ENCODE data around the gene GLO1. TPM values are rescaled to one million over a fixed set of nuclear protein-coding genes. Genes with fewer than 3 reads are reported as not detected.

The GLO1 gene
- polyA plus RNA-seq, 1 experiment, result 123 TPM

- no peak for DNase-seq (ENCODE audit: low read depth, low spot score)
- no peaks in the 10 kb centered on the region for H3K9me3 ChIP-seq (ENCODE audit: control insufficient read depth, insufficient read depth, low read length)
- H3K4me3 ChIP-seq (ENCODE audit: low read depth, low read length), result no peak overlapping the region
- no peak for TF ChIP-seq CTCF (IDR thresholded peaks at IDR 0.05; ENCODE audit: low read depth, low read length)
- no peaks in the 10 kb centered on the region for H3K27me3 ChIP-seq (ENCODE audit: control insufficient read depth, insufficient read depth, low read length)
- ChIA-PET CTCF (interaction anchor here (0.7 kb wide), 1 partner anchor 798 kb away, joined by 3 read pairs; no protein-coding TSS in a partner anchor), POLR2A (no interaction called here)
- no peak overlapping the region for H3K27ac ChIP-seq (ENCODE audit: low read depth, low read length)
Measured at GRCh38 chr6:38654263-38654662, 48.7 kb downstream of the GLO1 start.

GRCh38 chr6:38651121-38651784, 51.7 kb downstream of the GLO1 start:
- ChIA-PET CTCF (no interaction called here), POLR2A (interaction anchor here (0.9 kb wide), 1 partner anchor 12 kb away, joined by 11 read pairs; no protein-coding TSS in a partner anchor)
- Histone ChIP-seq H3K4me3 (ENCODE audit: low read depth, low read length) (no peak overlapping the region), H3K27me3 (ENCODE audit: control insufficient read depth, insufficient read depth, low read length) (no peaks in the 10 kb centered on the region), H3K27ac (ENCODE audit: low read depth, low read length) (no peak overlapping the region), H3K9me3 (ENCODE audit: control insufficient read depth, insufficient read depth, low read length) (no peaks in the 10 kb centered on the region)
- TF ChIP-seq CTCF (IDR thresholded peaks at IDR 0.05; ENCODE audit: low read depth, low read length), result no peak
- DNase-seq (ENCODE audit: low read depth, low spot score), result no peak

- Histone ChIP-seq H3K4me3 (ENCODE audit: low read depth, low read length) (no peak overlapping the region), H3K27ac (ENCODE audit: low read depth, low read length) (no peak overlapping the region), H3K9me3 (ENCODE audit: control insufficient read depth, insufficient read depth, low read length) (no peaks in the 10 kb centered on the region), H3K27me3 (ENCODE audit: control insufficient read depth, insufficient read depth, low read length) (no peaks in the 10 kb centered on the region)
- ChIA-PET CTCF (no interaction called here), POLR2A (interaction anchor here (0.9 kb wide), 1 partner anchor 11 kb away, joined by 11 read pairs; no protein-coding TSS in a partner anchor)
- no peak for TF ChIP-seq CTCF (IDR thresholded peaks at IDR 0.05; ENCODE audit: low read depth, low read length)
- no peak for DNase-seq (ENCODE audit: low read depth, low spot score)
Measured at GRCh38 chr6:38650207-38650752, 52.7 kb downstream of the GLO1 start.

- H3K9me3 ChIP-seq (ENCODE audit: control insufficient read depth, insufficient read depth, low read length), result no peaks in the 10 kb centered on the region
- POLR2A ChIA-PET, result no interaction called here
- no peak for TF ChIP-seq CTCF (IDR thresholded peaks at IDR 0.05; ENCODE audit: low read depth, low read length)
- H3K4me3 ChIP-seq (ENCODE audit: low read depth, low read length), result no peak overlapping the region
- DNase-seq (ENCODE audit: low read depth, low spot score), result no peak
- CTCF ChIA-PET, result interaction anchor here (0.6 kb wide), 1 partner anchor 480 kb away, joined by 3 read pairs; no protein-coding TSS in a partner anchor
- H3K27ac ChIP-seq (ENCODE audit: low read depth, low read length), result no peak overlapping the region
- H3K27me3 ChIP-seq (ENCODE audit: control insufficient read depth, insufficient read depth, low read length), result no peaks in the 10 kb centered on the region
Measured at GRCh38 chr6:38649744-38650143, 53.2 kb downstream of the GLO1 start.

GRCh38 chr6:38648629-38649028, 54.3 kb downstream of the GLO1 start:
- ChIA-PET CTCF (no interaction called here), POLR2A (no interaction called here)
- no peaks in the 10 kb centered on the region for H3K9me3 ChIP-seq (ENCODE audit: control insufficient read depth, insufficient read depth, low read length)
- no peaks in the 10 kb centered on the region for H3K27me3 ChIP-seq (ENCODE audit: control insufficient read depth, insufficient read depth, low read length)
- no peak overlapping the region for H3K27ac ChIP-seq (ENCODE audit: low read depth, low read length)
- TF ChIP-seq CTCF (IDR thresholded peaks at IDR 0.05; ENCODE audit: low read depth, low read length), result no peak
- no peak for DNase-seq (ENCODE audit: low read depth, low spot score)
- no peak overlapping the region for H3K4me3 ChIP-seq (ENCODE audit: low read depth, low read length)
